ENCODE results near the gene PTPRQ.

Gene PTPRQ

DNA sequence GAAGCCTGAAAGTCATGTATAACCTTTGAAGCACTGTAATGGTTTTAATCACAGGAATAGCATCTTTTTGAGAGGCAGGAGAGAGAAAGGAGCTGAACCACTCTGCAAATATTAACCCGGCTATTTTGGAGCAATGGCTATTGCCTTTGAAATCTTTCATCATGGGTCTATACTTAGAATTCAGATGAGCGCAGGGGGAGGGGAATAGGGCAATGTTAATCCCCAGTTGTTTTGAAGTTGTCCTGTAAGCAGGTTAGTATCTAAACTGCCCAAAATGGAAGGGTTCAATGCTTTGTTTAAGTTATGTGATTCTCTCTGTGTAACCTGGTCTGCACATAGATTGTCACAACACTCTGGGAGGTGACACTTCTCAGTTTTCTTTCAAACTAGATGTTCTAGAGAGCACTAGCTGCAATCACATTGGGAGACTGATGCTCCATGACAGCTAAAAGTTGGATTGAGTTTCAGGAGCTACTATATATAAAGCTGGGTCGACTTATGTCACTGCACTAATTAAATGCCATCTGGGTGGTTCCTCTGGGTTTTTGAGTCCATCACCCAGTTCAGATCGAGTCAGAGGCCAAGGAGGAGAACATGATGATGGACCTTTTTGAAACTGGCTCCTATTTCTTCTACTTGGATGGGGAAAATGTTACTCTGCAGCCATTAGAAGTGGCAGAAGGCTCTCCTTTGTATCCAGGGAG, 263.2 kb downstream of the PTPRQ start, which contains the start of gene MYF6:
MYF6 (plus strand) TSS at position 509 of the 704 bp plus-strand sequence; CDS start at position 595, 86 bp downstream.
- DNase-seq, result no peak

DNA sequence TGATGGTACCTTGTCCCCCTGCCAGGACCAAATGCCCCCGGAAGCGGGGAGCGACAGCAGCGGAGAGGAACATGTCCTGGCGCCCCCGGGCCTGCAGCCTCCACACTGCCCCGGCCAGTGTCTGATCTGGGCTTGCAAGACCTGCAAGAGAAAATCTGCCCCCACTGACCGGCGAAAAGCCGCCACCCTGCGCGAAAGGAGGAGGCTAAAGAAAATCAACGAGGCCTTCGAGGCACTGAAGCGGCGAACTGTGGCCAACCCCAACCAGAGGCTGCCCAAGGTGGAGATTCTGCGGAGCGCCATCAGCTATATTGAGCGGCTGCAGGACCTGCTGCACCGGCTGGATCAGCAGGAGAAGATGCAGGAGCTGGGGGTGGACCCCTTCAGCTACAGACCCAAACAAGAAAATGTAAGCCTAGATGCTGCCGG, 263.8 kb downstream of the PTPRQ start:
- DNase-seq, result no peak

DNA sequence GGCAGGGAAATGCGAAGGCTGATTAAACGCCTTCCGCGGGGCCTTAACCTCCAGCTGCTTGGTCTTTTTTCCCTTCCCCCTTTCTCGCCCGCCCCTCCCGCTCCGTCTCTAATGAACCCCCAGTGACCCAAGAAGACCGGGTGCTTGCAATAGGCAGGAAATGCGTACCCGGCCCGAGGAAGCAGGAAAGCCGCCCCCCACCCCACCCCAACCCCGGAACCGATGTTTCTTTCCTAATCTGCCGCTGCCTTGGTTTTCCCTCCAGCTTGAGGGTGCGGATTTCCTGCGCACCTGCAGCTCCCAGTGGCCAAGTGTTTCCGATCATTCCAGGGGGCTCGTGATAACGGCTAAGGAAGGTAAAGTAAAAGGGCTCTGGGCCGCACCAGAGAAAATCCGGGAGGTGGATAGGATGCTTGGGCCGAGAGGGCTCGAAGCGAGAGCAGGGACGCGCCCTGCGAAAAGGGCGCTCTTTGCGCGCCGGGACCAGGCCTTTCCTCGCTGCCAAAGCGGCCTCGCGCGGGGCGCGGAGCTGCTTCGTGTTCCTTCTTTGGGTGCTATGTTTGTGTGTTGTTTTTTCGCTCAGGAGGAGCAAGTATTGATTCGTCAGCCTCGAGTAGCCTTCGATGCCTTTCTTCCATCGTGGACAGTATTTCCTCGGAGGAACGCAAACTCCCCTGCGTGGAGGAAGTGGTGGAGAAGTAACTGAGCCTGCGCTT, 264.4 kb downstream of the PTPRQ start:
- no peak for DNase-seq

DNA sequence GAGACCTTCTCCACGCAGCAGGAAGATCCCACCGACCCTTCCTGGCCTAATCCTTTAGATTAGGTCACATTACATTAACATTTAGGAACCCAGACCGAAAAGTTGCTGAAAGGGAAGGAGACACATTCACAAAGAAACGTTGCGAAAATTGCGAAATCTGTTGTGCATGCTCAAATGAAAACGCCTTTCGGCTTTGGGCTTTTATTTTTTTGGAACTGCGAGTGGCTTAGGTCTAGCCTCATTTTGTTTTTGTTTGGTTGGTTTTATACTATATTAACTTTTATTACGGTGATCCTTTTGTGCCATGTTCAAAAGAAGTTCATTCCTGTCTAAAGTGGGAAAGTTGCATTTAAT, 264.9 kb downstream of the PTPRQ start:
- DNase-seq, result no peak

DNA sequence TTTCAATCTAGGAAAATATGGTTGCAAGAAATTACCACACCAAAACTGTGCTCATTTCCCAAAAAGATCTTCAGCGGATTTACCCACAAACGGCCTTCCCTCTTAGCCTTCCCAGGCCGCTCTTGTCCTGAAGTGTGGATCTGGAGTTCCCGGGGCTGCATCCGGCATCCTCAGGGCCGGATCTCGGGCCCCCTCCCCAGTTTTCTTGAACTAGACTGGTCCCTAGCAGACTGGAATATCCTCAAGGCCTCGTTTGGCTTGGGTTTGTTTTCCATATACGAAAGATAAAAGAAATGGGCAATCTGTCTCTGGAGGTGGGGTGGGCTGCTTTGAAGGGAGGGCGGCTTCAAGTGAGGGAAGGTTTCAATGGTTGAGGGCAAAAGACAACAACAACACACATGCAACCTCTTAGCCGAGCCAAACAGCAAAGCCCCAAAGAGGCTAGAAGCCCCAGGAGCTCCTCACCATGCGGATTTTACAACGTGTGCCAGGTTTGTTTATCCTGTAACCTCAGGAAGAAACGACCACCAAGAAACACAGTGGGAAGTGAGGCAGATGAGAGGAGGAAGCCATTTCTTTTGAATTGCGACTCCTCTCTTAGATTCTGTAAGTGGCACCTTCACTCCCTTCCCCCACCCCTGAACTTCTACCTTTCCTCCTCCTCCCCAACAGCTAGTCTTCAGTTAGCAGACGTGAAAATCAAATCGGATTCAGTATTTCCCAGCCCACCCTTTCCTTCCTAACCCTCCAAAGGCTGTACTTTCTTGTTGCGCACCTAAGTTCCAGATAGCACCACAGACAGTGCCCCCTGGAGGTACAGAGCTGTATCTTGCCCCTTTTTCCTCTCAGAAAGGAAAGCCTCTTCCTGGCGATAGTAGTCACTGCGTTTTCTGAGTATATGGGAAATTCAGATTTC, 266.0 kb downstream of the PTPRQ start:
- DNase-seq, result no peak

DNA sequence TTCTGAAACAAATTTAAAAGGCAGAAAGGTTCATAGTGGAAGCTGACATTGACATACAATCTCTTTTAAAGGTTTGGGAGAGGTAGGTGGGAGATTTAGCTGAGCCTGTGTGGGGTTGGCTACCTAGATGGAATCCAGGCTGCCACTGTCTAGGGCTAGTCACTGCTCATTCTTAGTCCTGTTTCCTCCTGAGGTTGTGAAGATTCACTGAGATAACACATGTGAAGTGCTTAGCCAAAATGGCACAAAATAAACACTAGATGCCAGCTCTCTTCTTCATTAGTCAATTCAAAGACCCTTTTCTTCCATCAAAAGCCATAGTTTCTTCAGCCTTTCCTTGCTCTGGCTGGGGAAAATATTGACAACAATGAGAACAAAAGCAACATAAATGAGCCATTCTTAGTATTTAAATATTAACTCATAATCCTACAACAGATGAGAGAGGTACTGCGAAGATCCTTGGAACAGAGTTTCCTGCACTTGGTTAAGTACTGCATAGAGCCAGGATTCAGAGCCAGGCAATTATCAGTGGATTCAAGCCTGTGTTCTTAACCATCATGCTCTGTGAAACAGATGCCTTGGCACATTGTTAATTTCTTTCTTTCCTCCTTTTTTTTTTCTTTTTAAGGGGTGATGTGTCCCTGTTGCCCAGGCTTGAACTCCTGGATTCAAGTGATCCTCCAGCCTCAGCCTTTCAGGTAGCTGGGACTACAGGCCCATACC, 266.9 kb downstream of the PTPRQ start:
- no peak for DNase-seq

DNA sequence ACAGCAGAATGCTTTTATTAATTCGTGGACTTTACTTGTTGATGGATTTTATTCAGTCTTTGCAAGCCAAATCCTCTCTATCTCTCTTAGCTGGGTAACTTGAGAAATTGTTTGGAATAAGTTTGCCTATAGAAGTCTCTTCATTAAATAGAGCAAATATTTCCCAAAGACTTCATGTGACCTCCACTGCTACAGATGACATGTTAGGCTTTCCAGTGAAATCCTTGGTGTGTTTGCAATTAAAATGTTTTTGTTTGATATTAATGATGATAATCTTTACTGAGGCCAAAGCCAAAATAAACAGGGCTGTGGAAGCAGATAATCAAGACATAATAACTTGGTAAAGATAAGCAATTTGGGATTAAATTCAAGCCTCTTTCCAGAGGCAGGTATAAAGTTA, 267.8 kb downstream of the PTPRQ start:
- DNase-seq, result no peak

DNA sequence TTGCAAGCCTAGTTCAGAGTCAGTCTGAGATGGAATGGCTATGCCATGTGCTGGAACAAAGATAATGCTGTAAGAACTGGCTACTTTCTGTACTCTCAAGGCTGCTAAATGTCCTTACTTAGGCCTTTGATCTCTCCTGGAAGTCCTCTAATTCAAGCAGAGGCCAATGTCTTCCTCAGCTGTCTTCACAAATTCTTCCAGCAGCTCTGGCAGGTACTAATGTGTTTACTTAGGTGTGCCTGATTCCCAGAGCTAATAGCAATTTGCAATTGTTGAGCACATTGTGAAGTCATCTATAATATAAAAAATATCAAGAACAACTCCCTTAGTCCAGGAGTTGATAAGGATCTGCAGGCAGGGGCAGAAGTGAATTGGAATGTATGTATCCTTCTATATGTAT, 268.8 kb downstream of the PTPRQ start:
- DNase-seq, result no peak

DNA sequence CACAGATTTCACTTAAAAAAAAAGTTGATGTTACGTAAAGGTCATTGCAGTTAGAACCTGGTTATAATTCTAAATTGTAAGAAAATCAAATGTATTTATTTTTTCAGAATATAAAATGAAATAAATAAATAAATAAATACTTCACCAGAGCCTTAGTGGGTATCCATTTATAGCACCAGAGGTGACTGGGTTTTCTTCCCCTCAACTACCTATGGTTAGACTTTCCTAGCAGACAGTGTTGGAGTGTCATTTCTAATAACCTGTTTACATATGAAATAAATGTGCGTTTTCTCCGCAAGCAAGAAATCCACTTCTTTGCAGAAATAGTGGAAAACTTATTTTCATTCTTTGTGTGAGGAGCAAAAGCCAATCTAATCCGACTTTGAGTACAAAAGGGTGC, 269.4 kb downstream of the PTPRQ start:
- no peak for DNase-seq

DNA sequence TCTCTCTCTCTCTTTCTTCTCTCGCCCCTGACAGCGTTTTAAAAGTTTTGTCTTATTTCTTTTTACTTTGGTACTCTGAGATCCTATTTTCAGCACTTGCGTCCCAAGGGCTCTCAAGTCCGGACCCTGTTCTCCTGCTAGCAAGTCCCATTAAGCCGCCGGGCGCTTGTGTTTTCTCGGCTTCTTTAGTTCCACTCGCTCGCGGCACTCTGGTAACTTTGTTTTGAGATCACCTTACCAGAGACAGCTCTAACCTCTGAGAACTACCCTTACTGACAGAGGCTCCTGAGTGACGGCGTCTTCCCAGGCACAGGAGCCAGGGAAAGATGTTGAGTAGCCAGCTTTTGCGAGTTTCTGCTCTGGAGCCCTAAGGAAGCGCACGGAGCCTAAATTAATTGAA, 270.0 kb downstream of the PTPRQ start:
- DNase-seq, result no peak

DNA sequence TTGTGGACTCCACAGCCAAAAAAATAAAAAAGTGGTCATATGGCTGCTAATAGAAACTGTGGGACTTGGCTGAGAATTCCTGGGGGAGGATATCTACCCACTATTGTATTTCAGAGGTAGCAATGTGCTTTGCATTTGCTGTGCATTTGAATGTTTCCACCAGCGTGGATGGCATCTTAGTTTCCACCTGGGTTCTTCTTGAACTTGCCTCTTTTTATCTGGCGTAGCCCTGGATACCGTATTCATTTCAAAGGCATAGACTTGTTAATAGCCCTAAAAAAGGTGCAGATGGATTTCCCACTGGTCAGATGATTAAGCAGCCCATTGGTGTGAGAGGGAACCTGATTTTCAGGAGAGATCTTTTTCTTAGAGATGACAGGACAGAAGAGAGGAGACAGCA, 270.8 kb downstream of the PTPRQ start:
- no peak for DNase-seq

DNA sequence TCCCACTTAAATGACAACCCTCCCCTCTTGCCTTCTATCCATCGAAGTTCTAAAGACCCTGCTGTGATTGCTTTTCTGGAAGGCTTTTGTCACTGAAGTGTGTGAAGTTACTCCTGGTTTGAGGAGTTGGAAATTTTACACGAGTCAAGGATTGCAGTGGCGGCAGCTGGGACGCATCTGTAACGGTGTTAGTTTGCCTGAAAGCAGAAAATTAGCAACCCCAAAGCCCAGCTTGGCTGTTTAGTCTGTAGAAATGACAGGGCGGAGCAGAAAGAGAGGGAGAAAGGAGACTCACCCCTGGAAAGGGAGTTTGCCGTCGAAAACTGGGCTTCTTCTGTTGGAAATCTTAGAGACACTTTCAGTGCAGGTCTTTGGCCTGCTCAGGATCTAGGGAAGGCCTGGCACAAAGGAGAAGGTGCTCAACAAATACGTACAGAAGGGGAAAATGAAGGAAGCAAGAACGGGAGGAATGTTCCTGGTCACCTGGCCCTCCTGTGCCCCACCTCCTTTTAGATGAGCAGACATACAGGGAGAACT, 271.7 kb downstream of the PTPRQ start:
- no peak for DNase-seq

DNA sequence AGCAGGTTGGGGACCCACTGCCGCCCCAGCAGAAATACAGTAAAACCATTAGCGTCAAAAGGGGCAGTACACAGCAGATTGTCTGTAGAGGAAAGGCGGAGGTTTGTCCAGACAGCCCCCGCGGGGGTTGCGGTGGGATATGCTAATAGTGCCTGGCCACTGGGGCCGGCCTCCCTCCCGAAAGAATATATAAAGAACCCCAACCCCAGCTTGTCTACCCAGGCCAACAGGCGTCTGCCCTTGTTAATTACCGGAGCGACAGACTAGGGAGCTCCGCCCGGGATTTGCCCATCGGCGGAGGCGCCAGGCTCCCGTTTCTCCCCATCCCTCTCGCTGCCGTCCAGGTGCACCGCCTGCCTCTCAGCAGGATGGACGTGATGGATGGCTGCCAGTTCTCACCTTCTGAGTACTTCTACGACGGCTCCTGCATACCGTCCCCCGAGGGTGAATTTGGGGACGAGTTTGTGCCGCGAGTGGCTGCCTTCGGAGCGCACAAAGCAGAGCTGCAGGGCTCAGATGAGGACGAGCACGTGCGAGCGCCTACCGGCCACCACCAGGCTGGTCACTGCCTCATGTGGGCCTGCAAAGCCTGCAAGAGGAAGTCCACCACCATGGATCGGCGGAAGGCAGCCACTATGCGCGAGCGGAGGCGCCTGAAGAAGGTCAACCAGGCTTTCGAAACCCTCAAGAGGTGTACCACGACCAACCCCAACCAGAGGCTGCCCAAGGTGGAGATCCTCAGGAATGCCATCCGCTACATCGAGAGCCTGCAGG, 272.8 kb downstream of the PTPRQ start, which contains the start of gene MYF5:
MYF5 (plus strand) TSS at position 217 of the 774 bp plus-strand sequence; CDS start at position 369, 152 bp downstream.
- no peak for DNase-seq

DNA sequence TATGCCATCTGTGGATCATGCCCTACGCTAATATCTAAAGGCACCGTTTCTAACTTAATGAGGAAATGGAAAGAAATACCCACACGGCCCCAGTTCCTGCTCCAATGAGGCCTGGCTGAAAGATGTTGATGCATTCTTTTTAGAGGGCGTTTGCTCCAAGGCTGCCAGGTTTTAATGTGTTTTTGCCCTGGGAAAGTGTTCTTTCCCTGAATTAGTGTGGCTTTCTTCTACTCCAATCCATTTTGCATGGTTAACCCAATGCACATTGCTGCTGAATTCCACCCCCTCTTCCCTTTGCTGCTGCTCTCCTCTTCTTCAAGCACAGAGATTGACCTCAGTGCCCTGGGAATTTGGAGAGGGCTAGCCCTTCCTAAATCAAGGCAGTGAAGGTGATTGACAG, 273.8 kb downstream of the PTPRQ start:
- DNase-seq, result no peak

DNA sequence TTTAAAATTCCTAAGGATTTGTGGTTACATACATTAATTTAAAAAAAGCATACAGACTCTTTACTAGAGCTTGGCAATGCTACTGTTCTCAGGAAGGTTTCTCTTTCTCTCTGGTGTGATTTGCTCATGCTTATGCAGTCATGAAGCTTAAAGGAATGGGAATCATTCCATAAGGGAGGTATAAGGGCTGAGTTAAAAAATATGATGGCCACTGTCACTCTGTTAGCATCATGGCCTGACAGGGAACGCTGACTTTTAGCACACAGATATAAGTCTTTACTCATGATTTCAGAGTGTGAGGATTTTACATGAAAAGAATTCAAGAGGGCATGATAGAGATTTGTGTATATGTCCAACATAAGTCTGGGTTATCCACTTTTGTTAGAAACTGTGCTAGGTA, 276.5 kb downstream of the PTPRQ start:
- no peak for DNase-seq

DNA sequence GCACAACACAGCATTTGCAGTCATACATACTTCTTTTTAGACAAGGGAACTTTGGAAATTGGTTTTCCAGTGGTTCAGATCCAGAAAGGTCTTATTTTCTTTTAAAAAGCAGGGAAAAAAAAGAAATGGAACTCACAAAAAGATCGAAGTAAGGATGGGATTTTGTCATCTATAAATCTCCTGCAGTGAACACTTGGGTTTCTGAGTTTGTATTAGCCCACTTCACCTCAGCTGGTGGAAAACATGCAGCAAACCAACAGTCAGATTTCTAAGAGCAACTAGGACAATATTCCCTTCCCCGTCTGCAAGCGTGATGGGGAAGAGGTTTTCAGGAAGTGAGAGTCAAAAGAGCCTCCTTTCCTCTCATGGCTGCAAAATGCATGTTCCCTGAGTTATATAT, 277.3 kb downstream of the PTPRQ start:
- no peak for DNase-seq
